GM21528 (cell line): ENCODE data around the gene PCNX1.

Experiments
- ATAC-seq: cut with Tn5 transposase; IDR thresholded peaks from one replicate; pipeline ENCODE4 v1.9.1; 2021; ENCODE audit warnings: mild to moderate bottlenecking, moderate library complexity; ENCODE audit not compliant: unreplicated experiment, low FRiP score

Gene PCNX1

GRCh38 chr14:70887737-70888499 lies 19.3 kb upstream of the PCNX1 start:
- no peak for ATAC-seq

DNA sequence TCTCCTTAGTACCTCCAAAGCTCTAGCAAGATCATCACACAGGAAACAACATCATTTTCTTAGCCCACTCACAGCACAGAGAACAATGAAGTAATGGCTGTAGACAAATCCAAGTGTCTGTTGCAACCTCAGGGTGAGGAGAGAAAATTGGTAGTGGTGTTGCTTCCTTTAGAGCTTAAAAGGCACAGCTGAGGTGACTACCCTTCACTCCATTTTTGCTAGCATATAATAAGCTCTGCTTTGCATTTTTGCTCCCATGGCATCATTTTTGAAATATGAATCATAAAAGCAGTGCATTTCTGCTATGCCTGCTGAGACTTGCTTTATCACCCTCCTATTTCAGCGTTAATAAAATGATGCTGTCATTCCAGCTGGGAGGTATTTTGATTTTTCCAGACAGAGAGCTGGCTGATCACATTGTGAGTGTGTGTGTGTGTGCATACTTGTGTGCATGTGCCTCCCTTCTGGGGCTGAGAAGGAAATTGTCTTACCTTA lies 18.5 kb upstream of the PCNX1 start:
- no peak for ATAC-seq

DNA sequence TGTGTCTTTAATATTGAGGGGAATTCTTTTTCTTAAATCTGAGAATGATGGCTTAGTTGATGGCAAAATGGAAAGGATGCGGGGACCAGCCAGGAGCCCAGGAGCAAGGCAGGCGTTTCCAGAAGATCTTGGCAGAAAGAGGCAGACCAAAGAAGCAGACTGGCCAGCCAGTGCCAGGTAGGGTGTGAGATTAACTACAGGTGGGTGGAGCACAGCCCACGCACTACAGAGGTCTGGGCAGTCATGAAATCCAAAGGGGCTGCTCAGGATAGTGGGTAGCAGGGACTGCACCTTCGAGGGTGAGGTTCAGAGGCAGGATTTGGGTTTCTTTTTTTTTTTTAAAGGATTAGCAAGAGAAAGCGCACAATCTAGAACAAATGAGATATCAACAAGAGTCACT lies 17.7 kb upstream of the PCNX1 start:
- ATAC-seq, result no peak

- no peak for ATAC-seq
Observed at GRCh38 chr14:70890826-70891659, 16.2 kb upstream of the PCNX1 start.

GRCh38 chr14:70891737-70892136 lies 15.5 kb upstream of the PCNX1 start:
- ATAC-seq, result no peak

GRCh38 chr14:70893062-70893845 lies 14.0 kb upstream of the PCNX1 start:
- no peak for ATAC-seq

GRCh38 chr14:70893858-70894291 lies 13.4 kb upstream of the PCNX1 start:
- ATAC-seq, result no peak

GRCh38 chr14:70894868-70895267 lies 12.4 kb upstream of the PCNX1 start:
- no peak for ATAC-seq

- ATAC-seq, result no peak
Observed at GRCh38 chr14:70896317-70896716, 10.9 kb upstream of the PCNX1 start.

GRCh38 chr14:70896981-70897380 lies 10.3 kb upstream of the PCNX1 start:
- no peak for ATAC-seq

- no peak for ATAC-seq
Observed at GRCh38 chr14:70897464-70897863, 9.8 kb upstream of the PCNX1 start.

DNA sequence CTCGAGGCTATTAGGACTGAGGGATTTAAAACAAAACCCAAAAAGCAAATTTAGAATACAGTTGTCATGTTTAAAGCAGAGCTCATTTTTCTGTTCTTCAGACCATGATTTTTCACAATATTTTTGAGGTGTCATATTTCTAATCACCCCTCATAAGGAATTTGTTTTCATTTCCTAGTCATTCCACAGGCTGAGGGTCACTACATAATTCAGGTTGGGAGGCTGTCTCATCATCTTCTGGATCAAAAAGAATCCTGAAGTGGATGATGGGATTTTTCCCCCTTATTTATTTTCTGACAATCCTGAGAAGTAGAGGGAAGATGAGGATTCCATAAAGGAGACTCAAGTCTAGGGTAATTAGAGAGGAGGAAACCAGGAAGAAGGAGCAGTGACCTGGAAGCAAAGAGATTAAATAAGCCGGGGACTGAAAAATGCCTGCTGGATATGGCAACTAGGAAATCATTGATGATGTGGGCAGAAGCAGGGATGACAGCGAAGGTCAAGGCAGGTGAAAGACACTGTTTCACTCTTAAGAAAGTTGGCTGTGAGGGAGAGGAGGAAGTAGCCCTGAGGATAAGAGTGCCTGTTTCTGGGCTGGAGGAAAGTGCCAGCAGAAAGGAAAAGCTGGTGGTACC lies 9.0 kb upstream of the PCNX1 start:
- no peak for ATAC-seq

DNA sequence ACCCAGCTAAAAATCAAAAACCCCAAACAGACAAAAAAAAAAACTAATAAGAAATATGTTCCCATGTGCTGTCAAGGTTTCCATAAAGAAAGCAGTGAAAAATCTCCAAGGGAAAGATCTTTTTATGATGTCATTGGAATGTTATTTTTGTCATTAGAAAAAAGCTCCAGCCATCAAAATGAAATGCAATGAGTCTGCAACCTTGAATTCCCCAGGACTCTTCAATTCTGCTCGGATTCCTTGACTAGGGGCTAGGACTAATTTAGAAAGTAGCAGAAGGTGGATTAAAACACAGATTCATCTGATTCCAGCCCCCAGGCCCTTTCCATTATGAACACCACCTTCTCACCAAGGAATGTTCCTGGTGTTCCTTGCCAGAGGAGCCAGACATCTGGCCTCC lies 6.0 kb upstream of the PCNX1 start:
- ATAC-seq, result no peak

DNA sequence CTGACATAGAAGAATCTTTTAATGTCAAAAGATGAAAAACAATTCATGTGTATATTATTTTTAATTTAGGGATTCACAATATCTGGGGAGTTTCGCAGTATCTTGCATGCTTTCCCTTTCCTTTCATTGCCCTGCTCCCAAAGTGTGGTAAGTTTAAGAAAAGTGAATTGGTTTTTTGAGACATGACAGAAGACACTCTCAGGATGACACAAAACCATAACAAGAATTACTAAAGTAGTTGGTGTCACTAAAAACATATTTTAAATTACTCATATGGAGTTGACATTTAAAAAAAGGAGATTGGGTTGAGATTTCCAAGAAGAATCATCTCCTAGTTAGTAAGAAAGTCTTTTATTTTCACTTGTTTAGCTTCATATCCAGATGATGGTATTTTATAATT lies 5.1 kb upstream of the PCNX1 start:
- ATAC-seq, result no peak

DNA sequence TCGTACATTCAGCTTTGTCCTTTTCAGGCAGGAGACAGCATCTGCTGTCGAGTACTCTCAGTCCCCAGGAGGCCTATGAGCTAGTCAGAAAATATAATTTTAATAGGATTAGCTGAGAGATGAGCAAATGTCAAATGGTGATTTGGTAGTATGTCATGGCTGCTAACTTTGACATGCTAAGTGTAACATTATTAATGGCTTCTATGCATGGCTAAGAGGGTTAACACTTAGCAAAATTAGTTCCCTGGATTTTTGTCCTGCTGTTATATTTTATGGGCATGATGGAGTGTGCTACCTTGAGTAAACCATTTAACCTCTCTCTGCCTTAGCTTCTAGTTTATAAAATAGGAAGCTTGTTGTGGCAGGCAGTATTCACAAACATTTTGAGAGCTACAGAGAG lies 2.9 kb upstream of the PCNX1 start:
- ATAC-seq, result no peak

DNA sequence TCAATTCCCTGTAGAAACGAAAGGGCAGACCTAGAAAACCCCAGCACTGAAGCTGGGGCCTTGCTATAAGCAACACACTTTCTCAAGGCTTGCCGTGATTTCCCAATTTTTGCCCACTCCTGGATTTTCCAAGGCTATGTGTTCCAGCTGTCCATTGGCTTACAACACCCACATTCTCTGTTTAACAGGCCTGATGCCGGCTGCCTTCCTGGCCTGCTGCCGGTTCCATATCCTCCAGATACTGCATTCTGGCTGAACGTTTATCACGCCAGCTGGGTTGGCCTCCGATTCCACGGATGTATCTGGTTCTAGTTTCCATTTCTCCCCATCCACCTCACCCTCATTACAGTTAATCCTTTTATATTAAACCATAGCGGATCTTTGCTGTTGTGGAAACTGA lies 2.0 kb upstream of the PCNX1 start:
- ATAC-seq, result no peak

GRCh38 chr14:70906793-70907175 lies 475 bp upstream of the PCNX1 start:
- no peak for ATAC-seq

DNA sequence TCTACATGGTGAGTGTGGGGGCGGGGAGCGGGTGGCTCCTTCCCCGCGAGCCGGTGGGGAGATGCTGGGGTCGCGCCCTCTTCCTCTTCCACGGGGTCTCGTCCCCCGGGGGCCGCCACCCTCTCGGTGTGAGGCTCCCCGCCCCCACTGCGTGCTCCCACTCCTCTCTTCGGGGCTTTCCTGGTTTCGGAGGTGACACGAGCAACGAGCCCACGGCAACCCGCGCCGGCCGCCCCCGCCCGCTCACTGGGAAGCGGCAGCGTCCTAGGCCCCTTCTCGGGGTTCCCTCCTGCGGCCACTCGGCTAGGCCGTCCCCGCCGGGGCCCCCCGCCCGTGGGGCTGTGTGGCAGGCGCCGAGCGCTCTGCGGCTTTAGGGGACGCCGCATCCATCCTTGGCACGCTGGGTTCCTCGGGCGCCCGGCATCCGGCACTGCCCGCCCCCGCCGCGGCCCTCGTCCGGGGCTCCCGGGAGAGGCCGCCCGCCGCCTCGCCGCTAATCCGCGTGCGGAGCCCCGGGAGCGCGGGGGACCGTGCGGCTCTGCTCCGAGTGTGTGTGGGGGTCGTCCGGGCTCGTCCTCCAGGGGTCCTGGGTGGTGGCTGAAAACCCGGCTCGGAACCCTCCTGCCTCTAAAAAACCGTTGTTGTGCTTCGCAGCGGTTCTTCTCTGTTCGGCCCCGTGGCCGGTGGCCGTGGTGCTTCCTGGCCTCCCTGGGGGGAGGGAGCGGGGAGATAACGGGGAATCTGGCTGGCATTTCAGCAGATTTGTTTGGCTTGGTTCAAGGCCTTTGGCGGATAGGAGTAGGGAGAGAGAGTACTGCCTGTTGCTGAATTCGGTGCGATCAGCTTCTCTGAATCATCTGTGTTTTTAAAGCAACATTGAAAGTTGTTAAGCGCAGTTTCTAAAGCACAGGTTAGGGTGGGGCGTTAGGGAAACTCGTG lies 1.0 kb downstream of the PCNX1 start:
- peak; percentile 24 for ATAC-seq

GRCh38 chr14:70908935-70909641 lies 1.8 kb downstream of the PCNX1 start:
- no peak for ATAC-seq
